ENCODE results near the gene ABHD2.
"Not testable (repeated sequence)": the region's sequence is repeated elsewhere in the genome, so short reads cannot be mapped to it uniquely, and the experiment has no call there.

ABHD2 gene

GRCh38 chr15:89087830-89088604 is at the start of gene ABHD2:
ABHD2 (plus strand) TSS chr15:89088456; CDS start chr15:89116328, 27,872 bp downstream.
- DNase-seq = peak; percentile 99

GRCh38 chr15:89039142-89039541 is 49.1 kb upstream of the ABHD2 start:
- DNase-seq = no peak

GRCh38 chr15:89041507-89041906 is 46.7 kb upstream of the ABHD2 start:
- no peak for DNase-seq

GRCh38 chr15:89042387-89042786 is 45.9 kb upstream of the ABHD2 start:
- DNase-seq = no peak

GRCh38 chr15:89043031-89044002 is 44.9 kb upstream of the ABHD2 start:
- DNase-seq = no peak

- DNase-seq = not testable (repeated sequence)
Observed at GRCh38 chr15:89049016-89049666, 39.1 kb upstream of the ABHD2 start.

GRCh38 chr15:89051875-89052274 is 36.4 kb upstream of the ABHD2 start:
- DNase-seq = peak; percentile 23

GRCh38 chr15:89052474-89052873 is 35.8 kb upstream of the ABHD2 start:
- DNase-seq = peak; percentile 20

GRCh38 chr15:89054873-89055272 is 33.4 kb upstream of the ABHD2 start:
- no peak for DNase-seq

- DNase-seq = peak; percentile 35
Observed at GRCh38 chr15:89057506-89058133, 30.6 kb upstream of the ABHD2 start.

GRCh38 chr15:89058376-89058775 is 29.9 kb upstream of the ABHD2 start:
- DNase-seq = no peak

GRCh38 chr15:89058876-89059405 is 29.3 kb upstream of the ABHD2 start:
- no peak for DNase-seq

GRCh38 chr15:89066280-89066679 is 22.0 kb upstream of the ABHD2 start:
- no peak for DNase-seq

GRCh38 chr15:89067751-89068150 is 20.5 kb upstream of the ABHD2 start:
- DNase-seq = no peak

GRCh38 chr15:89068325-89068784 is 19.9 kb upstream of the ABHD2 start:
- DNase-seq = peak; percentile 41

GRCh38 chr15:89070197-89071124 is 17.8 kb upstream of the ABHD2 start:
- DNase-seq = no peak

- DNase-seq = no peak
Observed at GRCh38 chr15:89071471-89071870, 16.8 kb upstream of the ABHD2 start.

GRCh38 chr15:89072277-89072869 is 15.9 kb upstream of the ABHD2 start:
- DNase-seq = no peak

GRCh38 chr15:89074402-89075012 is 13.7 kb upstream of the ABHD2 start:
- no peak for DNase-seq

GRCh38 chr15:89075101-89075640 is 13.1 kb upstream of the ABHD2 start:
- peak; percentile 42 for DNase-seq
